Measurements from ENCODE around the gene JUNB.

JUNB gene

DNA sequence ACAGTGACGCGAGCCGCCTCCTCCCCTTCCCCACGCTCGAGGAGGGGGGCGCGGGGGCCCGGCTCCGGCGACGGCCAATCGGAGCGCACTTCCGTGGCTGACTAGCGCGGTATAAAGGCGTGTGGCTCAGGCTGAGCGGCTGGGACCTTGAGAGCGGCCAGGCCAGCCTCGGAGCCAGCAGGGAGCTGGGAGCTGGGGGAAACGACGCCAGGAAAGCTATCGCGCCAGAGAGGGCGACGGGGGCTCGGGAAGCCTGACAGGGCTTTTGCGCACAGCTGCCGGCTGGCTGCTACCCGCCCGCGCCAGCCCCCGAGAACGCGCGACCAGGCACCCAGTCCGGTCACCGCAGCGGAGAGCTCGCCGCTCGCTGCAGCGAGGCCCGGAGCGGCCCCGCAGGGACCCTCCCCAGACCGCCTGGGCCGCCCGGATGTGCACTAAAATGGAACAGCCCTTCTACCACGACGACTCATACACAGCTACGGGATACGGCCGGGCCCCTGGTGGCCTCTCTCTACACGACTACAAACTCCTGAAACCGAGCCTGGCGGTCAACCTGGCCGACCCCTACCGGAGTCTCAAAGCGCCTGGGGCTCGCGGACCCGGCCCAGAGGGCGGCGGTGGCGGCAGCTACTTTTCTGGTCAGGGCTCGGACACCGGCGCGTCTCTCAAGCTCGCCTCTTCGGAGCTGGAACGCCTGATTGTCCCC, at the start of gene JUNB:
Gene JUNB (plus strand): TSS at position 142 of the 706 bp plus-strand sequence. CDS start 286 bp downstream, at position 428.
- no peak for DNase-seq (ENCODE audit: low read depth, low spot score)

DNA sequence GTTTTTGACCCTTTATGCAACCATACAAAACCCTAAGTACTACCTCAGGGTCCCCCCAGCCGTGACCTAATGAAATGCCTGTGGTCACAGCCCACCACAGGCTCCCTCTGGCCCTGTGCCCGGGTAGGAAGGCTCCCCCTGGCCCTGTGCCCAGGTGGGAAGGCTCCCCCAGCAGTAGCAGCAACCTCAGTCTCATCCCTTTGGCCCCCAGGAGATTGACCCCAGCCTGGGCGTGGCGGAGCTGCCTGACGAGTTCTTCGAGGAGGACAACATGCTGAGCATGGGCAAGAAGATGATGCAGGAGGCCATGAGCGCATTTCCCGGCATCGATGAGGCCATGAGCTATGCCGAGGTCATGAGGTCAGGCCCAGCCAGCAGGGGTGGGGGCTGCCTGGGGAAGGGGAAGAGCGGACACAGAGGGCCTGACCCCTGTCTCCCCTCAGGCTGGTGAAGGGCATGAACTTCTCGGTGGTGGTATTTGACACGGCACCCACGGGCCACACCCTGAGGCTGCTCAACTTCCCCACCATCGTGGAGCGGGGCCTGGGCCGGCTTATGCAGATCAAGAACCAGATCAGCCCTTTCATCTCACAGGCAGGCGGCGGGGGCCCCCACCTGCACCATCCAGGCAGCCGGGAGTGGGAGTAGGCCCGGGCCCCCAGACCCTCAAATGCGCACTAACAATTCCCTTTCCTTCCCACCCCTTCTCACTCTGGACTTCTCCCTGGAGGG, 46.0 kb upstream of the JUNB start:
- DNase-seq (ENCODE audit: low read depth, low spot score): no peak

DNA sequence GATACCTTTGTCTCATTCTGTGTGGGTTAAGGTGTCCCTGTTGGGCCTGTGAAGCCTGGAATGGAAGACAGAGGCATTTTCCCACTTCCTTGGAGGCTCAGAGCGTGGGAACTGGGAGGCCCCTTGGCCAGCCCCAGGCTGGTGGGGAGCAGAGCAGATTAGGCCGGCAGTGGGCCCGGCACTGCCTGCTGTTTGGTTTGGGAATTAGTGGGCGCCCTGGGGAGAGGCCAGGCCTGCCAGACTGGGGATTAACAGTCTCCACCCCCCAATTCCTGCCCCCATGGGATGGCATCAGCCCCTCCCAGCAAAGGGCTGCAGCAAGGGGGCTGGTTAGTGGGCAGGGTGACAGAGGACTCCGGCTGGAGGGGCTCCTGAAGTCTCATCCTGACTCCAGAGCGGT, 42.8 kb upstream of the JUNB start:
- no peak for DNase-seq (ENCODE audit: low read depth, low spot score)

- no peak for DNase-seq (ENCODE audit: low read depth, low spot score)
Measured at GRCh38 chr19:12749938-12750521, 41.3 kb upstream of the JUNB start.

DNA sequence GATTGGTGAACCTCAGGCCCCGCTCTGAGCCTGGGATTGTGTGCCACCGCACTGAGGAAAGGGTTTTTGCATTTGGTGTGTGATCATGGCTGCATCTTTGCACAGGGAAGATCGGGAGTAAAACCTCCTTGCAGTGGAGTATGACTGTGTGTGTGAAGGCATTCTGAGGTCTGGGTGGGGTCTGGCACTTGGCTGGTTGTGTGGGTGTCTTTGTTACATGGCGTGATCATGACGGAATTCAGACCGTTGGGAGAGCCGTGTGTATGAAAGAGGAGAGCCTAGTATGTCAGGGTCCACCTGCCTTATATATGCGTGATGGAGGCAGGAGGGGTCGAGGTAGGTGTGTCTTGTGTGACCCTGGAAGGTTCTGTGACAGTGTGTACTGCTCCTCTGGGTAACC, 40.4 kb upstream of the JUNB start:
- DNase-seq (ENCODE audit: low read depth, low spot score): no peak

- no peak for DNase-seq (ENCODE audit: low read depth, low spot score)
Measured at GRCh38 chr19:12751635-12752034, 39.7 kb upstream of the JUNB start, which contains the start of gene BEST2. BEST2 (plus strand) TSS chr19:12751791; CDS start chr19:12752593, 802 bp downstream.

DNA sequence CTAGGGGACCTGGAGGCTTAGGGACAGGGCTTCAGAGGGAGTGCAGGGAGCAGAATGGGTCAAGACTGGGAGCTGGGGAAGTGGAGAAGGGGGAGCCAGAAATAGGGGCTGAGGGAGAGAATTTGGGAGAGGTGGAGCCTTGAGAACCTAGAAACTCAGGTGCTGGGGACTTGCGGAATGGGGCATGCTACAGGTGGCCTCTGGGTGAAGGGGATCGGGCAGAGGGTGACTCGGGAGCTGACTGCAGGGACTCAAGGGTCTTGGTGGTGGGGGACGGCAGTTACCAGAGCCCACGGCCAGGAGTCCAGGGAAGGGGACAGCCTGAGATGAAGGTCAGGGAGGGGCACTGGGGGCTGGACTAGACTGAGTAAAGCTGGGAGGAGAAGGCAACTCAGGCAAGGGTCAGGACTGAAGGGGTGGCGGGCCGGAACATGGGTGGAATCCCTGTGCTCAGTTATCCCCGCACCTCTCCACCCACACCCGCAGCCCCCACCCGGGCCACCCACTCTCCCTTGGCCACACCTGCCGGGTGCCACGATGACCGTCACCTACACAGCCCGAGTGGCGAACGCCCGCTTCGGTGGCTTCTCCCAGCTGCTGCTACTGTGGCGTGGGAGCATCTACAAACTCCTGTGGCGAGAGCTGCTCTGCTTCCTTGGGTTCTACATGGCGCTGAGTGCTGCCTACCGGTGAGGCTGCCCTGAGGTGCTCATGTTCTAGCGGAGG, 39.1 kb upstream of the JUNB start:
- DNase-seq (ENCODE audit: low read depth, low spot score): no peak

DNA sequence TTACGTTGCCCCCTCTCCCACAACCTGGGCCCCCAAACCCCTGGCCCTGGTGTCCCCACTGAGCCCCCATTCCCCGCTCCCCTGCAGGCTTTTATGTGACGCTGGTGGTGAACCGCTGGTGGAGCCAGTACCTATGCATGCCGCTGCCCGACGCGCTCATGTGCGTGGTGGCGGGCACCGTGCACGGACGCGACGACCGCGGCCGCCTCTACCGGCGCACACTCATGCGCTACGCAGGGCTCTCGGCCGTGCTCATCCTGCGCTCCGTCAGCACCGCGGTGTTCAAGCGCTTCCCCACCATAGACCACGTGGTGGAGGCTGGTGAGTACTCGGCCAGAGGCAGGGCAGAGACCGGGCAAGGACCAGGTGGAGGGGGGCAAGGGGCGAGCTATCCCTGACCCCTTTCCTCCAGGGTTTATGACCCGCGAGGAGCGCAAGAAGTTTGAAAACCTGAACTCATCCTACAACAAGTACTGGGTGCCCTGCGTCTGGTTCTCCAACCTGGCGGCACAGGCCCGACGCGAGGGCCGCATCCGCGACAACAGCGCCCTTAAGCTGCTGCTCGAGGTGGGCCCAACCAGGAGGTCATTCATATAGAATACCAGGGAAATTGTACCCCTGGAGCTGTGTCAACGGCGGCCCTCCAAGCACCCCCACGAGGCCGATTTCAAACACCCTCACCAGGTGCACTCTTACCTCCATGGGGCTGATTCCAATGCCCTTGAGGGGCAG, 36.7 kb upstream of the JUNB start:
- DNase-seq (ENCODE audit: low read depth, low spot score): no peak

GRCh38 chr19:12756150-12756883, 35.0 kb upstream of the JUNB start:
- no peak for DNase-seq (ENCODE audit: low read depth, low spot score)

GRCh38 chr19:12757544-12758274, 33.6 kb upstream of the JUNB start:
- DNase-seq (ENCODE audit: low read depth, low spot score): no peak

GRCh38 chr19:12759686-12760085, 31.6 kb upstream of the JUNB start:
- DNase-seq (ENCODE audit: low read depth, low spot score): no peak

DNA sequence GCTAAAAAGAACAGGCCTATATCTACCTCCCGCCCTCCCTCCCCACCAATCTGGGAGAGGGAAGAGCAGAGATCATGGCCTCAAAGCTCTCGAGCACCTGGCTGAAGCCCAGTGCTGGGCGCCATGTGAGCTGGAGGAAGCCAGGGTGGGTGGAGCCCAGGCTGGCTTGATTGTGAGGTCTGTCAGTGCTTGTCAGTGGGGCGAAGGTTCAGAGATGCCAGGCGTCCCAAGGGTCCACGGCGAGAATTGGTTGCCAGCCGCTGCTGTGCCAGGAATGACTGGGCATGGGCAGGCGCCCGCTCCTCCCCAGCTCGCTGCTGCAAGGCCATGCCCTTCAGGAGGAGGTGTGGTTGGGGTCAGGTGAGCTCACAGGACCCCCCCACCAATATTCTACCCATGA, 28.2 kb upstream of the JUNB start:
- no peak for DNase-seq (ENCODE audit: low read depth, low spot score)

DNA sequence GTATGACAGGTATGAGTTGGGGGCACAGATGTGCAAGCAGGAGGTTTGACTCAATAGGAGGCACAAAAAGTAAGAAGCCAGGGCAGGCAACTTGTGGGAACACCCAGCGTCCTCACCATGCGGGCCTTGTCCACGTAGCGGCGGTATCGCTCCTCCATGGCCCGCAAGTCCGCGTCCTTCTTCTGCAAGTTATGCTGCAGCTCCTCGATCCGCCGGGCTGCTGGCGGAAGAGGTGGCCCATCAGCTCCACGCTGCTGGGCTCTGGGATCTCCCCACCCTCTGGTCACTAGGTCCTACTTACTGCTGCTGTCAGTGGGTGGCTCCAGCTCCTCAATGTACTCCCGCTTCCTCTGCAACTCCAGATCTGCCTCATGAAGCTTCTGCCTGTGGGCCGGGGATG, 26.6 kb upstream of the JUNB start:
- no peak for DNase-seq (ENCODE audit: low read depth, low spot score)

GRCh38 chr19:12766051-12766521, 25.2 kb upstream of the JUNB start:
- DNase-seq (ENCODE audit: low read depth, low spot score): no peak

DNA sequence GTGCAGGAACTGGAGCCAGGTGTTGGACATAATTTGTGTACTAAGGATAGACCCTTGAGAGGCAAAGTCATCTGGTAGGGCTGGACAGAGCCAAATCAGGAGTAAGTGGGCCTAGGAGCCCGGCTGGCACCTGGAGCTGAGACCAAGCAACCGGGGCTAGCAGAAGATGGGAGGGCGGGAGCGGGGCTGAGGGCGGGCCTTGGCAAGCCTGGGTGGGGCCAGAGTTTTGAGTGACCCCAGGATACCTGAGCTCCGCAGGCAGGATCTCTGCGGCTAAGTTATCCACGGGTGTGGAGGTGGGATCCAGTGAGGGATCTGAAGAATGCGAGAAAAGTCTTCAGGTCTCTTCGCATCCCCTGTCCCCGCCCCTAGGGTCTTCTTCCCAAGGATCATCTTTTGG, 24.1 kb upstream of the JUNB start:
- DNase-seq (ENCODE audit: low read depth, low spot score): no peak

DNA sequence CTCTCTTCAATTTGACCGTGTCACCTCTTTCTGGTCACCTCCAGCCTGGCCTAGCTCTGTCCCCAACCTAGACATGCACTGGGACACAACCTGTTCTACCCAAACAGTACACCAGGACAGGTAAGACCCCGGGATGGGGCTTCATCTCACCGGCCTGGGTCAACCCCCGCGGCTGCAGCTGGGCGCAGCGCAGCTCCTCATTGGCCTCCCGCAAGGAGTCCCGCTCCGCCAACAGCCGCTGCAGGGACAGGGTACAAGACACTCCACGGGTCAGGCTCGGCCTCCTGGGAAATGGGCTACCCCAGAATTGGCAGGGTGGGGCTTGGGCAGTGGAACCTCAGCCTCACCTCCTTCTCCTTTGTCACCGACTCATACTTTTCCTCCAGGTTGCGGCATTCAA, 23.6 kb upstream of the JUNB start:
- no peak for DNase-seq (ENCODE audit: low read depth, low spot score)

- DNase-seq (ENCODE audit: low read depth, low spot score): no peak
Measured at GRCh38 chr19:12769689-12770088, 21.6 kb upstream of the JUNB start.

GRCh38 chr19:12770922-12771321, 20.4 kb upstream of the JUNB start:
- DNase-seq (ENCODE audit: low read depth, low spot score): no peak

- DNase-seq (ENCODE audit: low read depth, low spot score): no peak
Measured at GRCh38 chr19:12772323-12772722, 19.0 kb upstream of the JUNB start.

- no peak for DNase-seq (ENCODE audit: low read depth, low spot score)
Measured at GRCh38 chr19:12773571-12773970, 17.7 kb upstream of the JUNB start.
